NCI-H1436 (cell line): Measurements from ENCODE around the gene CALR.

Experiments
- DNase-seq: peaks from one replicate; lab custom pipeline; 2025; lab: John Stamatoyannopoulos, UW

CALR gene

DNA sequence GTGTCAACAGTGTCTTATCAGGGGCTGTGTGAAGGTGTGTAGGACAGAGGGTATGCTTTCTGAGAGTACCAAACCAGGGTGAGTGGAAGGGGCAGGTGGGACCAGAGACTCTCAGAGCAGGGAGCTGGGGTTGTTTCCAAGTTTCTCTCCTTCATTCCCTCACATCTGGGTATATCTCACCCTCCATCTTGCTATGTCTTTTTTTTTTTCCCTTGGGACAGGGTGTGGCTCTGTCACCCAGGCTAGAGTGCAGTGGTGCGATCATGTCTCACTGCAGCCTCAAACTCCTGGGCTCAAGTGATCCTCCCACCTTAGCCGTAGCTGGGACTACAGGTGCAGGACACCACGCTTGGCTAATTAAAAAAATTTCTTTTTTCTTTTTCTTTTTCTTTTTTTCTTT is 41.6 kb downstream of the CALR start:
- no peak for DNase-seq

- DNase-seq: no peak
These were observed 44.2 kb downstream of the CALR start for GRCh38 chr19:12982648-12983047.

DNA sequence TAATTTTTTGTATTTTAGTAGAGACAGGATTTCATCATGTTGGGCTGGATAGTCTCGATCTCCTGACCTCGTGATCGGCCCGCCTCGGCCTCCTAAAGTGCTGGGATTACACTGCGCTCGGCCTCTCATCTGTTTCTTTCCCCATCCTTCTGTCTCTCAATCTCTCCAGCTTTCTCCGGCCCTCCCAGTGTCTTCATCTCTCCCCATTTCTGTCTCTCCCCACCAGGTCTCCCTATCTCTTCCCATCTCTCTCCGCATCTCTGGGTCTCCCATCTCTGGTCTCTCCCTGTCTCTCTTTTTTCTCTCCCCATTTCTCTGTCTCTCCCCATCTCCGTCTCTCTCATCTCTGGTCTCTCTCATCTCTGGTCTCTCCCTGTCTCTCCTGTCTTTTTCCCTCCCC is 44.7 kb downstream of the CALR start:
- no peak for DNase-seq

DNA sequence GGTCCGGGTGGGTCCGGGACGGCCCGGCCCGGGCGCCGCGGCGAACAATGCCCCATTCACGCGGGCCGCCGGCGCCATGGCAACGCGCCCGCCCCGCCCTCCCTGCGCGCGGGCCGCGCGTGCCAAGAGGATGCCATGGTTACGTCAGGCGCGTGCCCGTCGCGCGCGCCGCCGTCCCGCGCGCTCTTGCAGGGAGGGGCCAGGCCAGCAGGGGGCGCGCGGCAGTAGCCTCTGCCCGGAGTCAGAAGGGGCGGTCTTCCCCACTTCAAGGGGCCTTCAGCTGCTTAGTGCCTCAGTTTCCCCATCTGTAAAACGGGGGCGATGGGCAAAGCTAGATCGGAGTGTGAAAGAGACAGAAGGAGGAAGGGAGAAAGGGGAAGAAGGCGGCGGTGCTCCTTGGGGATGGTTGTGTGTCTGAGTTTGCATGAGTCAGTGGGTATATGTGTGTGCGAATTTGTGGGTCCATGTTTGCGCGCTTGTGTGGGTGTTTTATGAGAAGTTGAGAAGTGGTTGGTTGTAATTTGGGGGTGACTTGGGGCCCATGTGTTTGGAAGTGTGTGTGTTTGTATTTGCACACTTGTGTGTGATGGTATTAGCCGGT is 45.2 kb downstream of the CALR start:
- DNase-seq: peak; percentile 78

- no peak for DNase-seq
These were observed 45.8 kb downstream of the CALR start for GRCh38 chr19:12984143-12984627.

GRCh38 chr19:12984683-12985048 is 46.3 kb downstream of the CALR start:
- no peak for DNase-seq

- DNase-seq: no peak
These were observed 46.8 kb downstream of the CALR start for GRCh38 chr19:12985049-12985776.

- no peak for DNase-seq
These were observed 48.3 kb downstream of the CALR start for GRCh38 chr19:12986726-12987125.

- DNase-seq: no peak
These were observed 48.8 kb downstream of the CALR start for GRCh38 chr19:12987190-12987589.

GRCh38 chr19:12987781-12988180 is 49.4 kb downstream of the CALR start:
- DNase-seq: no peak

DNA sequence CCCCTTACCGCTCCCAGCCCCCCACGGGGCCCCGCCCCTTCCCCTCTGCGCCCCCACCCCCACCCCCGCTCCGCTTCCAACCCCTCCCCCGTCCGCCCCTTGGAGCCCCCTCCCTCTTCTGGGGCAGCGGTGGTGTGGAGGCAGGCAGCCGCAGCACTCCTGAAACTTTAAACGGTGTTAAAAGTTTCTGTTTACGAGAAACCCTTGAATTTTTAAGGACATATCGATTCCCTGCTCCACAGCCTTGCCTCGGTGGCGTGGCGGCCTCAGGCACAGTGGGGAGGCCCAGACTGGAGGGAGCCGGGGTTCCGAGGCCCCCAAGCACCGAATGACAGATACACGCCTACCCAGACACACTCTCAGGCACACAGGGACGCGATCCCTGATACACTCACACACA is 52.0 kb downstream of the CALR start:
- DNase-seq: no peak

GRCh38 chr19:12990853-12991252 is 52.4 kb downstream of the CALR start:
- no peak for DNase-seq

DNA sequence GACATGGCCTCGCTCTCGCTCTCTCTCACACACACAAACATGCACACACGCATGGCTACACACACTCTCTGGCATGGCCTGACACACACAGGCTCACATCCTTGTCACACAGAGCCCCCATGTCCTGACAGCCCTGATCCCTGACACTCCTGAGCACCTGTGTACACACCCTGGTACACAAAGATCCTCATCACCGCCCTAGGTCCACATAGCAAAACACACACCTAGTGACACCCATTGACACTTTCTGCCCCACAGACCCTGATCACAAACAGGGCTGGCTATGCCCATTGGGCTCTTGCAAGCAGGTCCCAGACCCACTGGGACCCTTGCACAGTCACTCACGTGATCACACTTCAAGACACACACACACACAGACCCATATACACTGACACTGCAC is 52.9 kb downstream of the CALR start:
- DNase-seq: no peak

GRCh38 chr19:12992729-12993128 is 54.3 kb downstream of the CALR start:
- DNase-seq: no peak

- DNase-seq: no peak
These were observed 55.2 kb downstream of the CALR start for GRCh38 chr19:12993562-12993961.
